GM20000 (cell line): ENCODE results near the gene ZBTB8A.
"Not testable (repeated sequence)": the region's sequence is repeated elsewhere in the genome, so short reads cannot be mapped to it uniquely, and the experiment has no call there.

Source experiments
- DNase-seq: peaks from one replicate; pipeline ENCODE4 v3.0.0; 2012; ENCODE audit warnings: low spot score
- CTCF ChIP-seq: IDR thresholded peaks from 2 replicates; pipeline ENCODE4 v1.5.1; 2012; ENCODE audit warnings: mild to moderate bottlenecking, control low read depth; ENCODE audit errors: extremely low read depth, missing control alignments

The ZBTB8A gene

GRCh38 chr1:32518976-32519375, 20.3 kb upstream of the ZBTB8A start:
- DNase-seq: no peak
- no peak for TF ChIP-seq CTCF

GRCh38 chr1:32521165-32521564, 18.1 kb upstream of the ZBTB8A start:
- DNase-seq: no peak
- no peak for TF ChIP-seq CTCF

- no peak for TF ChIP-seq CTCF
- no peak for DNase-seq
Observed at GRCh38 chr1:32525053-32525452, 14.2 kb upstream of the ZBTB8A start.

- DNase-seq: no peak
- no peak for TF ChIP-seq CTCF
Observed at GRCh38 chr1:32525661-32526444, 13.4 kb upstream of the ZBTB8A start.

- not testable (repeated sequence) for DNase-seq
Observed at GRCh38 chr1:32528550-32528949, 10.7 kb upstream of the ZBTB8A start.

- TF ChIP-seq CTCF: no peak
- no peak for DNase-seq
Observed at GRCh38 chr1:32533792-32534327, 5.4 kb upstream of the ZBTB8A start.

GRCh38 chr1:32536117-32536516, 3.1 kb upstream of the ZBTB8A start:
- DNase-seq: no peak
- TF ChIP-seq CTCF: no peak

GRCh38 chr1:32536764-32537163, 2.5 kb upstream of the ZBTB8A start:
- no peak for TF ChIP-seq CTCF
- no peak for DNase-seq
